SK-N-MC (cell line): ENCODE measurements around the gene SSX2IP.

Experiments
- EZH2 ChIP-seq: fragments of 200-600 bp; sonication (generic); IDR thresholded peaks from one replicate; pipeline ENCODE4 v1.6.1; 2017; ENCODE audit warnings: antibody characterized with exemption
- POLR2AphosphoS5 ChIP-seq: IDR thresholded peaks from 2 replicates; pipeline ENCODE4 v1.6.1; 2012; ENCODE audit warnings: mild to moderate bottlenecking, low read depth, low read length, borderline replicate concordance

DNA sequence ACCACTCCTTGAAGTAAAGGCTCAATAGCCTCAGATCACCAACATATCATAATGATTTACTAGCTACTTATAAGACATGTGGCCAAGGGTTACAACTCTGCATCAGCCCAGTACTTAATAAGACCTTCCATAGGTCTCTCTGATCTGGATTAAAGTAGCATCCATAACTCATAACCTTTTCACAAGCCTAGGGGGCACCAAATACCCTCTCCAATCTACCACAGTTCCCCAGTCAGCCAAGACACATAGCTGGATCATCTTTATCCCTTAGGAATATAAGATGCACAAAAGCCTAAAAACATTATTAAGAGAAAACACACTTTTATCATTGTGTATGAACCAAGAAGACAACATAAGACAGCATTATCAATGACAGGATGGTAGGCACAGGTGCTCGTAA is 22.1 kb downstream of the SSX2IP start:
- TF ChIP-seq POLR2AphosphoS5 (no peak), EZH2 (no peak)
